ENCODE data around the gene TMED8. TPM values are rescaled to one million over a fixed set of nuclear protein-coding genes. Genes with fewer than 3 reads are reported as not detected.

Gene TMED8
- total and polyA plus RNA-seq, 2 of the 13 experiments (the other 11 are each of a cell fraction or from before 2014, with no cell fraction given), result 6.0 to 11.7 TPM

DNA sequence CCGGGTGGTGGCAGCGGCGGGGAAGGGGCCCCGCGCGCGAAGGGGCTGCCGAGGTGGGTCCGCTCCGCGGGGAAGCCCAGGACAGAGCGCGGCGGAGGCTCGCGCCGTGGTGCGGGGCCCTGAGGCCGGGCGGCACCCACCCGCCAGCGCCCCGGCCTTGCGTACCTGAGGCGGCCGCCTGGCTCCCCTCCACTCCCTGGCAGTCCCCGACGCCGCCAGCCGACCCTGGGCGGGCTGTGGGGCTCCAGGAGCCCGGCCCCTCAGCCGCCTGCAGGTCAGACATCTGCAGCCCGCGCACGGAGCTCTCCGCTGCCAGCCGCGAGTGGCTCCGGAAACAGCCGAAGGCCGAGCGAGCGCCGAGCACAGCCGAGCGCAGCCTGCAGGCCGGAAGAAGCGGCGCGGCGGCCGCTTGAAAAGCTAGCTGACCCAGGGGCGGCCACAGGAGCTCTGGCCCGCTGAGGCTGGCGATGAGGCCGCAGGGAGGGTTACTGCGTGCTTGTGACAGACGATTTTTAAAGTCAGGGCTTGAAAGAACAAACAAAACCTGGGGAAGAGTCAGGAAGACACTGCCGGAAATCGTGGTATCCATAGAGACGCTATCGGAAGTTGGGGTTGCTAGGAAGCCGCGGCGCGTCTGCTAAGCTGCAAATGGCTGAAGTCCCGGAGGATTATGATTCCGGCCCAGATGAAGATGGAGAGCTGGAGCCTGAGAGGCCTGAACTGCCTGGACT lies at the start of gene TMED8, which contains the start of gene SAMD15 (continued):
- TF ChIP-seq ZSCAN20 (CRISPR knock-in tag; IDR thresholded peaks at IDR 0.05; ENCODE audit: borderline replicate concordance), result peak; percentile 83; the same call in 1 of the 2 replicates
- TF ChIP-seq ARID5B (CRISPR knock-in tag; IDR thresholded peaks at IDR 0.05), result no peak
- TF ChIP-seq ZFP36L2 (CRISPR knock-in tag; IDR thresholded peaks at IDR 0.05), result no peak
- TF ChIP-seq KAT8 (CRISPR knock-in tag; IDR thresholded peaks at IDR 0.05), result peak; percentile 84
- TF ChIP-seq ATF2 (CRISPR knock-in tag; IDR thresholded peaks at IDR 0.05), result 0 out of 2 replicates have a peak, but pooled peaks have one; percentile 14
- TF ChIP-seq PHF5A (CRISPR knock-in tag; IDR thresholded peaks at IDR 0.05; ENCODE audit: low read depth, unreplicated experiment), result no peak
- TF ChIP-seq BHLHE40 (IDR thresholded peaks at IDR 0.05; ENCODE audit: low read length), result no peak
- TF ChIP-seq ZNF713 (CRISPR knock-in tag; IDR thresholded peaks at IDR 0.05), result no peak
- TF ChIP-seq ESRRA (CRISPR knock-in tag; IDR thresholded peaks at IDR 0.05; ENCODE audit: low read depth), result 0 out of 2 replicates have a peak, but pooled peaks have one; percentile 40
- TF ChIP-seq, protein P1, sequence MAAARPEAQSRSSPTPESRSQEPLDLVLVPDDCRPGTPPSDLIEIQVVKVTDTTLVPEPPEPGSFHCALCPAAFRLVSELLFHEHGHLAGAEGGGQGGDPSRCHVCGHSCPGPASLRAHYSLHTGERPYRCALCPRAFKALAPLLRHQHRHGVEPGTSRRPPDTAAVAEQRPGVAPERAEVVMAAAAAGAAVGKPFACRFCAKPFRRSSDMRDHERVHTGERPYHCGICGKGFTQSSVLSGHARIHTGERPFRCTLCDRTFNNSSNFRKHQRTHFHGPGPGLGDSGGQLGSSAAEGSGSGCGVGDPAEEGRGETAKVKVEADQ (CRISPR knock-in tag; IDR thresholded peaks at IDR 0.05; ENCODE audit: borderline replicate concordance), result no peak; the same call in 1 of the 2 replicates
- TF ChIP-seq CBX1 (IDR thresholded peaks at IDR 0.05; ENCODE audit: low read depth), result no peak
- TF ChIP-seq ZNF768 (CRISPR knock-in tag; IDR thresholded peaks at IDR 0.05), result peak; percentile 37; the same call in 1 of the 2 replicates
- TF ChIP-seq, protein P2, sequence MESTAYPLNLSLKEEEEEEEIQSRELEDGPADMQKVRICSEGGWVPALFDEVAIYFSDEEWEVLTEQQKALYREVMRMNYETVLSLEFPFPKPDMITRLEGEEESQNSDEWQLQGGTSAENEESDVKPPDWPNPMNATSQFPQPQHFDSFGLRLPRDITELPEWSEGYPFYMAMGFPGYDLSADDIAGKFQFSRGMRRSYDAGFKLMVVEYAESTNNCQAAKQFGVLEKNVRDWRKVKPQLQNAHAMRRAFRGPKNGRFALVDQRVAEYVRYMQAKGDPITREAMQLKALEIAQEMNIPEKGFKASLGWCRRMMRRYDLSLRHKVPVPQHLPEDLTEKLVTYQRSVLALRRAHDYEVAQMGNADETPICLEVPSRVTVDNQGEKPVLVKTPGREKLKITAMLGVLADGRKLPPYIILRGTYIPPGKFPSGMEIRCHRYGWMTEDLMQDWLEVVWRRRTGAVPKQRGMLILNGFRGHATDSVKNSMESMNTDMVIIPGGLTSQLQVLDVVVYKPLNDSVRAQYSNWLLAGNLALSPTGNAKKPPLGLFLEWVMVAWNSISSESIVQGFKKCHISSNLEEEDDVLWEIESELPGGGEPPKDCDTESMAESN (CRISPR knock-in tag; conservative IDR thresholded peaks at IDR 0.05), result no peak
- TF ChIP-seq CREB3 (CRISPR knock-in tag; IDR thresholded peaks at IDR 0.05), result no peak
- TF ChIP-seq, protein P3, sequence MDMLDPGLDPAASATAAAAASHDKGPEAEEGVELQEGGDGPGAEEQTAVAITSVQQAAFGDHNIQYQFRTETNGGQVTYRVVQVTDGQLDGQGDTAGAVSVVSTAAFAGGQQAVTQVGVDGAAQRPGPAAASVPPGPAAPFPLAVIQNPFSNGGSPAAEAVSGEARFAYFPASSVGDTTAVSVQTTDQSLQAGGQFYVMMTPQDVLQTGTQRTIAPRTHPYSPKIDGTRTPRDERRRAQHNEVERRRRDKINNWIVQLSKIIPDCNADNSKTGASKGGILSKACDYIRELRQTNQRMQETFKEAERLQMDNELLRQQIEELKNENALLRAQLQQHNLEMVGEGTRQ (IDR thresholded peaks at IDR 0.05; ENCODE audit: low read depth, low read length), result no peak
- TF ChIP-seq, protein P3 (CRISPR knock-in tag; IDR thresholded peaks at IDR 0.05; ENCODE audit: borderline replicate concordance), result no peak
- no peak for TF ChIP-seq ZNF510 (CRISPR knock-in tag; IDR thresholded peaks at IDR 0.05; ENCODE audit: low read depth)
- TF ChIP-seq RAD21 (CRISPR knock-in tag; IDR thresholded peaks at IDR 0.05), result peak; percentile 72
